ENCODE measurements around the gene ZC3H18. TPM values are rescaled to one million over a fixed set of nuclear protein-coding genes. Genes with fewer than 3 reads are reported as not detected.

ZC3H18 gene
- total and polyA plus RNA-seq, 2 experiments from 2014 or later = 30.0 to 40.7 TPM

GRCh38 chr16:88548985-88549384 is 21.2 kb upstream of the ZC3H18 start:
- no peak overlapping the region for H3K4me3 ChIP-seq
- H3F3A ChIP-seq (replicated peaks; ENCODE audit: low read depth) = no peaks in the 10 kb centered on the region
- Mint-ChIP-seq H3K27ac (no peak overlapping the region), H3K27me3 (ENCODE audit: insufficient read depth, low read depth, poor library complexity) (peaks cover 7% of the 10 kb centered on the region), H3K36me3 (ENCODE audit: low read depth) (no peaks in the 10 kb centered on the region), H3K9me3 (peaks cover 6% of the 10 kb centered on the region), H3K4me1 (no peaks in the 10 kb centered on the region), H3K4me3 (no peak overlapping the region)
- H2AFZ ChIP-seq = no peak overlapping the region
- DNase-seq (ENCODE audit: low spot score) (no peak), ATAC-seq (no peak)
- no peaks in the 10 kb centered on the region for H3K27me3 ChIP-seq (ENCODE audit: insufficient read depth)
- no peaks in the 10 kb centered on the region for H3K4me1 ChIP-seq (ENCODE audit: insufficient read depth)
- H3K36me3 ChIP-seq (ENCODE audit: insufficient read depth) = no peaks in the 10 kb centered on the region
- no peak overlapping the region for H3K27ac ChIP-seq (ENCODE audit: low read depth)
- H3K9me2 ChIP-seq (ENCODE audit: insufficient read depth) = no peaks in the 10 kb centered on the region
- TF ChIP-seq CTCF (conservative IDR thresholded peaks at IDR 0.05; ENCODE audit: low read depth in 2 of 2) (no peak), ZNF114 (CRISPR knock-in tag; IDR thresholded peaks at IDR 0.05) (no peak), STAT1 (IDR thresholded peaks at IDR 0.05; ENCODE audit: unreplicated experiment) (no peak), EZH2 (IDR thresholded peaks at IDR 0.05; ENCODE audit: low read depth, unreplicated experiment) (no peak)
- TF ChIP-seq, protein P1, sequence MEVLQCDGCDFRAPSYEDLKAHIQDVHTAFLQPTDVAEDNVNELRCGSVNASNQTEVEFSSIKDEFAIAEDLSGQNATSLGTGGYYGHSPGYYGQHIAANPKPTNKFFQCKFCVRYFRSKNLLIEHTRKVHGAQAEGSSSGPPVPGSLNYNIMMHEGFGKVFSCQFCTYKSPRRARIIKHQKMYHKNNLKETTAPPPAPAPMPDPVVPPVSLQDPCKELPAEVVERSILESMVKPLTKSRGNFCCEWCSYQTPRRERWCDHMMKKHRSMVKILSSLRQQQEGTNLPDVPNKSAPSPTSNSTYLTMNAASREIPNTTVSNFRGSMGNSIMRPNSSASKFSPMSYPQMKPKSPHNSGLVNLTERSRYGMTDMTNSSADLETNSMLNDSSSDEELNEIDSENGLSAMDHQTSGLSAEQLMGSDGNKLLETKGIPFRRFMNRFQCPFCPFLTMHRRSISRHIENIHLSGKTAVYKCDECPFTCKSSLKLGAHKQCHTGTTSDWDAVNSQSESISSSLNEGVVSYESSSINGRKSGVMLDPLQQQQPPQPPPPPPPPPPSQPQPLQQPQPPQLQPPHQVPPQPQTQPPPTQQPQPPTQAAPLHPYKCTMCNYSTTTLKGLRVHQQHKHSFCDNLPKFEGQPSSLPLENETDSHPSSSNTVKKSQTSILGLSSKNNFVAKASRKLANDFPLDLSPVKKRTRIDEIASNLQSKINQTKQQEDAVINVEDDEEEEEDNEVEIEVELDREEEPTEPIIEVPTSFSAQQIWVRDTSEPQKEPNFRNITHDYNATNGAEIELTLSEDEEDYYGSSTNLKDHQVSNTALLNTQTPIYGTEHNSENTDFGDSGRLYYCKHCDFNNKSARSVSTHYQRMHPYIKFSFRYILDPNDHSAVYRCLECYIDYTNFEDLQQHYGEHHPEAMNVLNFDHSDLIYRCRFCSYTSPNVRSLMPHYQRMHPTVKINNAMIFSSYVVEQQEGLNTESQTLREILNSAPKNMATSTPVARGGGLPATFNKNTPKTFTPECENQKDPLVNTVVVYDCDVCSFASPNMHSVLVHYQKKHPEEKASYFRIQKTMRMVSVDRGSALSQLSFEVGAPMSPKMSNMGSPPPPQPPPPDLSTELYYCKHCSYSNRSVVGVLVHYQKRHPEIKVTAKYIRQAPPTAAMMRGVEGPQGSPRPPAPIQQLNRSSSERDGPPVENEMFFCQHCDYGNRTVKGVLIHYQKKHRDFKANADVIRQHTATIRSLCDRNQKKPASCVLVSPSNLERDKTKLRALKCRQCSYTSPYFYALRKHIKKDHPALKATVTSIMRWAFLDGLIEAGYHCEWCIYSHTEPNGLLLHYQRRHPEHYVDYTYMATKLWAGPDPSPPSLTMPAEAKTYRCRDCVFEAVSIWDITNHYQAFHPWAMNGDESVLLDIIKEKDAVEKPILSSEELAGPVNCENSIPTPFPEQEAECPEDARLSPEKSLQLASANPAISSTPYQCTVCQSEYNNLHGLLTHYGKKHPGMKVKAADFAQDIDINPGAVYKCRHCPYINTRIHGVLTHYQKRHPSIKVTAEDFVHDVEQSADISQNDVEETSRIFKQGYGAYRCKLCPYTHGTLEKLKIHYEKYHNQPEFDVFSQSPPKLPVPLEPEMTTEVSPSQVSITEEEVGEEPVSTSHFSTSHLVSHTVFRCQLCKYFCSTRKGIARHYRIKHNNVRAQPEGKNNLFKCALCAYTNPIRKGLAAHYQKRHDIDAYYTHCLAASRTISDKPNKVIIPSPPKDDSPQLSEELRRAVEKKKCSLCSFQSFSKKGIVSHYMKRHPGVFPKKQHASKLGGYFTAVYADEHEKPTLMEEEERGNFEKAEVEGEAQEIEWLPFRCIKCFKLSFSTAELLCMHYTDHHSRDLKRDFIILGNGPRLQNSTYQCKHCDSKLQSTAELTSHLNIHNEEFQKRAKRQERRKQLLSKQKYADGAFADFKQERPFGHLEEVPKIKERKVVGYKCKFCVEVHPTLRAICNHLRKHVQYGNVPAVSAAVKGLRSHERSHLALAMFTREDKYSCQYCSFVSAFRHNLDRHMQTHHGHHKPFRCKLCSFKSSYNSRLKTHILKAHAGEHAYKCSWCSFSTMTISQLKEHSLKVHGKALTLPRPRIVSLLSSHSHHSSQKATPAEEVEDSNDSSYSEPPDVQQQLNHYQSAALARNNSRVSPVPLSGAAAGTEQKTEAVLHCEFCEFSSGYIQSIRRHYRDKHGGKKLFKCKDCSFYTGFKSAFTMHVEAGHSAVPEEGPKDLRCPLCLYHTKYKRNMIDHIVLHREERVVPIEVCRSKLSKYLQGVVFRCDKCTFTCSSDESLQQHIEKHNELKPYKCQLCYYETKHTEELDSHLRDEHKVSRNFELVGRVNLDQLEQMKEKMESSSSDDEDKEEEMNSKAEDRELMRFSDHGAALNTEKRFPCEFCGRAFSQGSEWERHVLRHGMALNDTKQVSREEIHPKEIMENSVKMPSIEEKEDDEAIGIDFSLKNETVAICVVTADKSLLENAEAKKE (CRISPR knock-in tag; IDR thresholded peaks at IDR 0.05) = no peak
- H3K79me2 ChIP-seq (replicated peaks; ENCODE audit: insufficient read depth) = no peaks in the 10 kb centered on the region
- no peak overlapping the region for H3K4me2 ChIP-seq
- H4K20me1 ChIP-seq (replicated peaks; ENCODE audit: insufficient read depth) = no peaks in the 10 kb centered on the region
